Stimulated activated CD4-positive, alpha-beta T cell treated with anti-CD3 and anti-CD28 coated beads, Interleukin-12 subunit alpha, Interleukin-12 subunit beta, amount 100 ng/mL, for 24 hours (primary cell): ENCODE measurements around the gene DDIT4.
A peak's percentile ranks its signal among the peaks of the same experiment; 100 is the strongest.
"Not testable (repeated sequence)": the region's sequence is repeated elsewhere in the genome, so short reads cannot be mapped to it uniquely, and the experiment has no call there.

Source experiments
- DNase-seq, 2 experiments: peaks; one replicate each; pipeline ENCODE4 v3.0.0-alpha.2; 2020; ENCODE audit warnings: low read depth in 2 of 2

Gene DDIT4

GRCh38 chr10:72273410-72274212 lies at the start of gene DDIT4:
Gene DDIT4, plus strand, starts transcription at chr10:72273924. Its CDS starts 293 bp downstream, at chr10:72274217.
- DNase-seq = peak; percentile 93 to 98

GRCh38 chr10:72224191-72224590 lies 49.5 kb upstream of the DDIT4 start:
- DNase-seq = not testable (repeated sequence)

- DNase-seq = no peak
Observed at GRCh38 chr10:72226418-72227027, 47.2 kb upstream of the DDIT4 start.

GRCh38 chr10:72227826-72228225 lies 45.9 kb upstream of the DDIT4 start:
- DNase-seq = no peak

- no peak for DNase-seq
Observed at GRCh38 chr10:72228318-72228751, 45.4 kb upstream of the DDIT4 start.

GRCh38 chr10:72229261-72230251 lies 44.2 kb upstream of the DDIT4 start:
- DNase-seq = no peak

- no peak for DNase-seq
Observed at GRCh38 chr10:72233621-72234020, 40.1 kb upstream of the DDIT4 start.

- DNase-seq = no peak
Observed at GRCh38 chr10:72234560-72235095, 39.1 kb upstream of the DDIT4 start.

GRCh38 chr10:72235544-72236279 lies 38.0 kb upstream of the DDIT4 start:
- no peak for DNase-seq

- DNase-seq = no peak
Observed at GRCh38 chr10:72238392-72239175, 35.1 kb upstream of the DDIT4 start.

- no peak for DNase-seq
Observed at GRCh38 chr10:72239409-72239808, 34.3 kb upstream of the DDIT4 start.

- DNase-seq = no peak
Observed at GRCh38 chr10:72240371-72240770, 33.4 kb upstream of the DDIT4 start.

GRCh38 chr10:72241691-72242252 lies 32.0 kb upstream of the DDIT4 start:
- no peak for DNase-seq

GRCh38 chr10:72242675-72243074 lies 31.0 kb upstream of the DDIT4 start:
- DNase-seq = no peak

GRCh38 chr10:72243822-72244437 lies 29.8 kb upstream of the DDIT4 start:
- no peak for DNase-seq

- no peak for DNase-seq
Observed at GRCh38 chr10:72244573-72245038, 29.1 kb upstream of the DDIT4 start.

- DNase-seq = no peak
Observed at GRCh38 chr10:72245949-72246525, 27.7 kb upstream of the DDIT4 start.

GRCh38 chr10:72248468-72249151 lies 25.1 kb upstream of the DDIT4 start:
- peak in 1 of 2 experiments; percentile 43 for DNase-seq
